Endodermal cell (in vitro differentiated cells): Measurements from ENCODE around the gene SZRD1. TPM values are rescaled to one million over a fixed set of nuclear protein-coding genes. Genes with fewer than 3 reads are reported as not detected.

Experiments used
- DNase-seq: peaks from one replicate; pipeline ENCODE4 v3.0.0-alpha.2; 2017
- H3K27ac ChIP-seq: 2 replicates; pipeline ENCODE4 v1.5.1; 2013; ENCODE audit warnings: mild to moderate bottlenecking, low read depth, low read length, moderate library complexity
- H3K27me3 ChIP-seq: 2 replicates; pipeline ENCODE4 v1.6.1; 2013; ENCODE audit warnings: mild to moderate bottlenecking, low read length, moderate library complexity; ENCODE audit not compliant: insufficient read depth, control insufficient read depth, poor library complexity, severe bottlenecking
- H3K36me3 ChIP-seq: 2 replicates; pipeline ENCODE4 v1.7.0; 2013; ENCODE audit warnings: mild to moderate bottlenecking, low read length, moderate library complexity; ENCODE audit not compliant: control insufficient read depth, insufficient read depth
- H3K4me1 ChIP-seq: one replicate; pipeline ENCODE4 v1.7.0; 2013; ENCODE audit warnings: low read length; ENCODE audit not compliant: control insufficient read depth, insufficient read depth
- H3K4me3 ChIP-seq: 2 replicates; pipeline ENCODE4 v1.5.1; 2013; ENCODE audit warnings: mild to moderate bottlenecking, low read length, moderate library complexity
- H3K9ac ChIP-seq: 2 replicates; pipeline ENCODE4 v1.6.1; 2013; ENCODE audit warnings: mild to moderate bottlenecking, low read length, moderate library complexity; ENCODE audit not compliant: poor library complexity, severe bottlenecking; ENCODE audit errors: extremely low read depth
- H3K9me3 ChIP-seq: 2 replicates; pipeline ENCODE4 v1.6.1; 2013; ENCODE audit warnings: mild to moderate bottlenecking, low read length, moderate library complexity; ENCODE audit not compliant: control insufficient read depth
- H3K27ac Mint-ChIP-seq: 2 replicates; pipeline ENCODE4 v1.8.0; 2020; ENCODE audit warnings: mixed read lengths
- H3K27me3 Mint-ChIP-seq: 2 replicates; pipeline ENCODE4 v1.8.0; 2021; ENCODE audit warnings: mild to moderate bottlenecking, mixed read lengths; ENCODE audit not compliant: insufficient read depth
- H3K36me3 Mint-ChIP-seq: 2 replicates; pipeline ENCODE4 v1.8.0; 2020; ENCODE audit warnings: low read depth, mixed read lengths
- H3K4me1 Mint-ChIP-seq: 2 replicates; pipeline ENCODE4 v1.8.0; 2020; ENCODE audit warnings: mixed read lengths
- H3K4me3 Mint-ChIP-seq: 2 replicates; pipeline ENCODE4 v1.8.0; 2020; ENCODE audit warnings: mild to moderate bottlenecking, moderate library complexity, mixed read lengths
- H3K9me3 Mint-ChIP-seq: 2 replicates; pipeline ENCODE4 v1.8.0; 2020; ENCODE audit warnings: mild to moderate bottlenecking, mixed read lengths
- CTCF ChIP-seq: fragments of 200-600 bp; sonication (generic); conservative IDR thresholded peaks from 2 replicates; pipeline ENCODE4 v1.5.0; 2021; ENCODE audit warnings: antibody characterized with exemption, mild to moderate bottlenecking
- WGBS, 2 experiments: methylation state at CpG; one replicate each; pipeline versions ENCODE4 v1.1.5 to v1.1.7; 2013; ENCODE audit warnings: missing lambda C conversion rate in 2 of 2, mixed read lengths in 1 of 2; ENCODE audit not compliant: insufficient coverage in 1 of 2, insufficient read length in 1 of 2; 5-methylcytosine and 5-hydroxymethylcytosine counted together
- total RNA-seq, 2 donors: library from RNA; stranded (reverse); fragmentation: NEBNext Ultra II Directional in 1 of 2; extraction: Animal tissue kit (Norgen Biotek cat#: 25700) in 1 of 2; gene quantifications; 2 replicates in 1 of 2; 3 replicates in 1 of 2; pipeline ENCODE4 v1.2.1, GENCODE V29; 2021

SZRD1 gene
- total RNA-seq, 2 donors from 2014 or later = 111 to 118 TPM

DNA sequence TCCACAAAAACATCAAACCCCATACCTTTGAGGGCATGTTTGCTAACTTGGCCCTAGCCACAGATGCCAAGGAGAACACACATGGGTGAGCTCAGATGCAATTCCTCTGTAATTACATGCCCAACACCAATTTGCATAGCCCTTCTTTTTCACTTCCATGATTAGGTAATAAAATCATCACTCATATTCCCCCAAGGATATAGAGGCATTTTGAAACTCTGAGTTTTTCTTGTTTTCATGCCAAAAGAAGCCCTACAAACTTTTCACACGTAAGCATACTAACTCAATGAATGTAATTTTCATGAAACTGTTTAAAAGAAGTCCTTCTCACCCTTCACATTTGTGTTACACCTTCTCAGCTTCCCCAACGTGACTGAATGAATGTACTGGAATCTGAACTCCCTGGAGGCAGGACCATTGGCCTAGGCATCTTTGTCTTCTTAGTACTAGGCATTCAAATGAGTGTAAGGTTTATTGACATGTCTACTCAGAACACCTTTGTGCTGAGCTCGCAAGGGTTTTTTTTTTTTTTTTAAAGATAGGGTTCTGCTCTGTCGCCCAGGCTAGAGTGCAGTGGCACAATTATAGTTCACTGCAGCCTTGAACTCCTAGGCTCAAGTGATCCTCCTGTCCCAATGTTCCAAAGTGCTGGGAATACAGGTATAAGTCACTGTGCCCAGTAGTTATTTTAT is 45.7 kb upstream of the SZRD1 start:
- no peak for DNase-seq
- Histone ChIP-seq H3K4me3 (no peak overlapping the region), H3K9me3 (no peaks in the 10 kb centered on the region), H3K4me1 (no peaks in the 10 kb centered on the region), H3K27me3 (no peaks in the 10 kb centered on the region), H3K27ac (no peak overlapping the region), H3K36me3 (peaks cover 4% of the 10 kb centered on the region), H3K9ac (no peak overlapping the region)
- H3K4me1 Mint-ChIP-seq = no peaks in the 10 kb centered on the region
- peaks cover 9% of the 10 kb centered on the region for H3K36me3 Mint-ChIP-seq
- TF ChIP-seq CTCF = no peak
- WGBS, 2 experiments = 89 to 90% methylated on average over 3 to 4 of the region's 4 CpGs
- H3K9me3 Mint-ChIP-seq = no peaks in the 10 kb centered on the region
- H3K27ac Mint-ChIP-seq = no peak overlapping the region
- H3K27me3 Mint-ChIP-seq = no peaks in the 10 kb centered on the region
- no peak overlapping the region for H3K4me3 Mint-ChIP-seq

- peak overlapping the region; percentile 19 for H3K27ac Mint-ChIP-seq
These were observed 42.6 kb upstream of the SZRD1 start for GRCh38 chr1:16324456-16324890.

DNA sequence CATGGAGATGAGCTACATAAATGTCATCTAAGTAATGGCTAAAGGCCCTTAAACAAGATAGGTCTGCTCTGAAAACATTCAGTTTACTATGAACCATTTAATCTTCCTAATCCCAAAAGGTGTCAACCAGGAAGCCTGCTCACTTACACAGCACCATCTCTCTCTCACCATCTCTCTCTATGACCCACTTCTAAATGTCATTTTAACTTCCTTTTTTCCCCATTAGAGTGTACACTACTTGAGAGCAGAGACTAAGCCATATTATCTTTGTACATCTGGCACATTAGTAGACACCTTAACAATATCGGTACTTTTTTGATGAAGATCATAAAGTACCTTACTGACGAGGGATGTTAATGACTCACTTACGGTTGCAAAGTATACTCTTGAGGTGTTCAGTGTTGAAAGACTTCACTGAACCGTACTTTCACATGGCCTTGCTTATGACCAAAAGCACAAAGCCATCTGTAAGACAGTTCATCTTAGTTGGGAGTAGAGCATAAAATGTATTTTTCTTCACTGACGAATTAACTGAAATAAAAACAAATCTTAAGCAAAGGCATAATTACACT is 40.1 kb upstream of the SZRD1 start:
- no peak for TF ChIP-seq CTCF
- Histone ChIP-seq H3K4me3 (no peak overlapping the region), H3K36me3 (peaks cover 4% of the 10 kb centered on the region), H3K9me3 (no peaks in the 10 kb centered on the region), H3K27me3 (no peaks in the 10 kb centered on the region), H3K4me1 (no peaks in the 10 kb centered on the region), H3K27ac (no peak overlapping the region), H3K9ac (no peak overlapping the region)
- DNase-seq = no peak
- 96 to 97% methylated on average over 4 to 5 of the region's 5 CpGs for WGBS, 2 experiments
- Mint-ChIP-seq H3K27me3 (no peaks in the 10 kb centered on the region), H3K27ac (no peak overlapping the region), H3K4me1 (peaks cover 3% of the 10 kb centered on the region), H3K36me3 (peaks cover 19% of the 10 kb centered on the region), H3K4me3 (no peak overlapping the region), H3K9me3 (no peaks in the 10 kb centered on the region)

More at GRCh38 chr1:16324456-16324890, 42.6 kb upstream of the SZRD1 start:
- peaks cover 4% of the 10 kb centered on the region for H3K36me3 ChIP-seq
- DNase-seq = no peak
- H3K27ac ChIP-seq = no peak overlapping the region
- H3K9me3 Mint-ChIP-seq = no peaks in the 10 kb centered on the region
- H3K4me1 ChIP-seq = no peaks in the 10 kb centered on the region
- H3K9me3 ChIP-seq = no peaks in the 10 kb centered on the region
- no peaks in the 10 kb centered on the region for H3K27me3 ChIP-seq
- H3K27me3 Mint-ChIP-seq = no peaks in the 10 kb centered on the region
- H3K4me3 ChIP-seq = no peak overlapping the region
- H3K9ac ChIP-seq = no peak overlapping the region
- no peak overlapping the region for H3K4me3 Mint-ChIP-seq
- TF ChIP-seq CTCF = no peak
- peaks cover 3% of the 10 kb centered on the region for H3K4me1 Mint-ChIP-seq
- 95 to 100% methylated on average over 1 to 6 of the region's 6 CpGs for WGBS, 2 experiments
- peaks cover 19% of the 10 kb centered on the region for H3K36me3 Mint-ChIP-seq
